ENCODE measurements around the gene GFER.

GRCh38 chr16:1982013-1982433, 2.0 kb upstream of the GFER start:
- TF ChIP-seq SAP30 (IDR thresholded peaks at IDR 0.05; ENCODE audit: borderline replicate concordance, insufficient read depth, low read depth, low read length, poor library complexity, severe bottlenecking) (no peak), ATF2 (CRISPR knock-in tag; IDR thresholded peaks at IDR 0.05) (no peak), CTCF (IDR thresholded peaks at IDR 0.05 in 2 of 3, conservative IDR thresholded peaks at IDR 0.05 in 1 of 3; ENCODE audit: insufficient read depth in 2 of 3, low read depth in 1 of 3, low read length in 3 of 3) (no peak), TCF7 (IDR thresholded peaks at IDR 0.05; ENCODE audit: borderline replicate concordance) (no peak), YY1 (IDR thresholded peaks at IDR 0.05; ENCODE audit: borderline replicate concordance in 1 of 3, control insufficient read depth in 1 of 3, extremely low read depth in 1 of 3, insufficient read depth in 3 of 3, insufficient read length in 1 of 3, insufficient replicate concordance in 2 of 3, low read depth in 1 of 3, low read length in 2 of 3) (no peak), IRF9 (tag; IDR thresholded peaks at IDR 0.05) (no peak), NFE2L1 (tag; IDR thresholded peaks at IDR 0.05; ENCODE audit: borderline replicate concordance, low read depth) (no peak), ZBTB8A (IDR thresholded peaks at IDR 0.05; ENCODE audit: partially characterized antibody) (no peak), PTBP1 (IDR thresholded peaks at IDR 0.05; ENCODE audit: low read depth, low read length) (no peak), PKNOX1 (IDR thresholded peaks at IDR 0.05) (no peak)
